ENCODE measurements around the gene DPM3.

DPM3 gene

GRCh38 chr1:155141749-155142148 lies 1.4 kb upstream of the DPM3 start:
- Histone ChIP-seq H3K36me3 (replicated peaks; ENCODE audit: low read depth, low read length) (peaks cover 14% of the 10 kb centered on the region), H3K4me3 (ENCODE audit: low read length) (no peak overlapping the region), H3K4me1 (ENCODE audit: low read length) (peaks cover 11% of the 10 kb centered on the region), H2AFZ (ENCODE audit: low read depth, low read length) (peak overlapping the region; percentile 12; the same call in 1 of the 2 replicates), H3K4me2 (ENCODE audit: low read length) (no peak overlapping the region), H4K20me1 (ENCODE audit: insufficient read depth, low read length) (no peaks in the 10 kb centered on the region), H3K9me3 (ENCODE audit: insufficient read depth, low read length) (no peaks in the 10 kb centered on the region), H3K27me3 (ENCODE audit: low read depth, low read length) (no peaks in the 10 kb centered on the region), H3K9ac (ENCODE audit: low read length) (no peak overlapping the region), H3K27ac (ENCODE audit: low read length) (no peak overlapping the region), H3K79me2 (ENCODE audit: low read length) (peaks cover 31% of the 10 kb centered on the region)
- no peak for TF ChIP-seq EZH2phosphoT487 (IDR thresholded peaks at IDR 0.05; ENCODE audit: low read depth)
- no peak for TF ChIP-seq CTCF (IDR thresholded peaks at IDR 0.05; ENCODE audit: low read depth, low read length)

- peak overlapping the region; percentile 73; the same call in 1 of the 2 replicates for H3K9ac ChIP-seq (ENCODE audit: low read length)
- peaks cover 14% of the 10 kb centered on the region for H3K36me3 ChIP-seq (replicated peaks; ENCODE audit: low read depth, low read length)
- no peak overlapping the region for H3K27ac ChIP-seq (ENCODE audit: low read length)
- H3K27me3 ChIP-seq (ENCODE audit: low read depth, low read length), result no peaks in the 10 kb centered on the region
- H3K4me1 ChIP-seq (ENCODE audit: low read length), result peaks cover 13% of the 10 kb centered on the region
- peak overlapping the region; percentile 93 for H2AFZ ChIP-seq (ENCODE audit: low read depth, low read length)
- H3K4me3 ChIP-seq (ENCODE audit: low read length), result peak overlapping the region; percentile 79
- H3K4me2 ChIP-seq (ENCODE audit: low read length), result peak overlapping the region; percentile 82
- H4K20me1 ChIP-seq (ENCODE audit: insufficient read depth, low read length), result no peaks in the 10 kb centered on the region
- H3K9me3 ChIP-seq (ENCODE audit: insufficient read depth, low read length), result no peaks in the 10 kb centered on the region
- TF ChIP-seq EZH2phosphoT487 (IDR thresholded peaks at IDR 0.05; ENCODE audit: low read depth), result no peak
- H3K79me2 ChIP-seq (ENCODE audit: low read length), result peaks cover 33% of the 10 kb centered on the region
Observed at GRCh38 chr1:155140630-155140953, 261 bp upstream of the DPM3 start.

GRCh38 chr1:155137154-155137949 lies 3.0 kb downstream of the DPM3 start:
- Histone ChIP-seq H3K4me2 (ENCODE audit: low read length) (peak overlapping the region; percentile 79), H3K9me3 (ENCODE audit: insufficient read depth, low read length) (no peaks in the 10 kb centered on the region), H3K9ac (ENCODE audit: low read length) (peak overlapping the region; percentile 52; the same call in 1 of the 2 replicates), H3K27ac (ENCODE audit: low read length) (peak overlapping the region; percentile 19), H2AFZ (ENCODE audit: low read depth, low read length) (no peak overlapping the region), H3K27me3 (ENCODE audit: low read depth, low read length) (no peaks in the 10 kb centered on the region), H3K79me2 (ENCODE audit: low read length) (peaks cover 41% of the 10 kb centered on the region), H3K4me3 (ENCODE audit: low read length) (peak overlapping the region; percentile 92), H3K4me1 (ENCODE audit: low read length) (peaks cover 19% of the 10 kb centered on the region), H3K36me3 (replicated peaks; ENCODE audit: low read depth, low read length) (peaks cover 14% of the 10 kb centered on the region), H4K20me1 (ENCODE audit: insufficient read depth, low read length) (no peaks in the 10 kb centered on the region)
- TF ChIP-seq CTCF (IDR thresholded peaks at IDR 0.05; ENCODE audit: low read depth, low read length), result no peak
- no peak for TF ChIP-seq EZH2phosphoT487 (IDR thresholded peaks at IDR 0.05; ENCODE audit: low read depth)

GRCh38 chr1:155136748-155137147 lies 3.6 kb downstream of the DPM3 start:
- peaks cover 41% of the 10 kb centered on the region for H3K79me2 ChIP-seq (ENCODE audit: low read length)
- peak overlapping the region; percentile 79 for H3K4me2 ChIP-seq (ENCODE audit: low read length)
- H3K4me1 ChIP-seq (ENCODE audit: low read length), result peaks cover 19% of the 10 kb centered on the region
- H3K36me3 ChIP-seq (replicated peaks; ENCODE audit: low read depth, low read length), result peaks cover 14% of the 10 kb centered on the region
- H3K27ac ChIP-seq (ENCODE audit: low read length), result peak overlapping the region; percentile 19
- peak overlapping the region; percentile 92 for H3K4me3 ChIP-seq (ENCODE audit: low read length)
- H3K9ac ChIP-seq (ENCODE audit: low read length), result peak overlapping the region; percentile 52
- H3K9me3 ChIP-seq (ENCODE audit: insufficient read depth, low read length), result no peaks in the 10 kb centered on the region
- H4K20me1 ChIP-seq (ENCODE audit: insufficient read depth, low read length), result no peaks in the 10 kb centered on the region
- no peaks in the 10 kb centered on the region for H3K27me3 ChIP-seq (ENCODE audit: low read depth, low read length)
- TF ChIP-seq EZH2phosphoT487 (IDR thresholded peaks at IDR 0.05; ENCODE audit: low read depth), result no peak
- H2AFZ ChIP-seq (ENCODE audit: low read depth, low read length), result no peak overlapping the region

GRCh38 chr1:155135415-155136028 lies 4.8 kb downstream of the DPM3 start, which contains the start of gene SLC50A1:
Gene SLC50A1, plus strand, starts transcription at chr1:155135852. Its CDS starts 60 bp downstream, at chr1:155135912.
- H3K4me3 ChIP-seq (ENCODE audit: low read length), result peak within 1 kb of the TSS; percentile 92
- peaks cover 19% of the 10 kb centered on the region for H3K4me1 ChIP-seq (ENCODE audit: low read length)

More at GRCh38 chr1:155135415-155136028, 4.8 kb downstream of the DPM3 start, which contains the start of gene SLC50A1:
- H4K20me1 ChIP-seq (ENCODE audit: insufficient read depth, low read length), result no peaks in the 10 kb centered on the region
- peak within 1 kb of the TSS; percentile 87 for H2AFZ ChIP-seq (ENCODE audit: low read depth, low read length)
- H3K27me3 ChIP-seq (ENCODE audit: low read depth, low read length), result no peaks in the 10 kb centered on the region
- peak within 1 kb of the TSS; percentile 97 for H3K9ac ChIP-seq (ENCODE audit: low read length)
- peaks cover 14% of the 10 kb centered on the region for H3K36me3 ChIP-seq (replicated peaks; ENCODE audit: low read depth, low read length)
- peak within 1 kb of the TSS; percentile 75 for H3K27ac ChIP-seq (ENCODE audit: low read length)
- H3K9me3 ChIP-seq (ENCODE audit: insufficient read depth, low read length), result no peaks in the 10 kb centered on the region
- peak within 1 kb of the TSS; percentile 97 for H3K4me2 ChIP-seq (ENCODE audit: low read length)
- H3K79me2 ChIP-seq (ENCODE audit: low read length), result peaks cover 41% of the 10 kb centered on the region
- no peak for TF ChIP-seq CTCF (IDR thresholded peaks at IDR 0.05; ENCODE audit: low read depth, low read length)
